ENCODE measurements around the gene TTLL9. TPM values are rescaled to one million over a fixed set of nuclear protein-coding genes. Genes with fewer than 3 reads are reported as not detected.
A peak's percentile ranks its signal among the peaks of the same experiment; 100 is the strongest.

TTLL9 gene
- total and polyA plus RNA-seq, 2 donors, result 0.20 to 0.26 TPM

- 45% methylated on average over 12 of the region's 12 CpGs for WGBS
- no peak for DNase-seq (ENCODE audit: extremely low spot score)
- Histone ChIP-seq H3K4me3 (ENCODE audit: low read depth, low read length) (no peak overlapping the region), H3K4me1 (ENCODE audit: insufficient read depth) (no peaks in the 10 kb centered on the region), H3K27ac (ENCODE audit: low read depth) (no peak overlapping the region), H3K36me3 (ENCODE audit: insufficient read depth) (no peaks in the 10 kb centered on the region)
Observed at GRCh38 chr20:31842471-31843157, 27.8 kb upstream of the TTLL9 start.

GRCh38 chr20:31843288-31843687 lies 27.1 kb upstream of the TTLL9 start:
- DNase-seq (ENCODE audit: extremely low spot score), result no peak
- Histone ChIP-seq H3K27ac (ENCODE audit: low read depth) (no peak overlapping the region), H3K36me3 (ENCODE audit: insufficient read depth) (no peaks in the 10 kb centered on the region), H3K4me3 (ENCODE audit: low read depth, low read length) (no peak overlapping the region), H3K4me1 (ENCODE audit: insufficient read depth) (no peaks in the 10 kb centered on the region)
- WGBS, result 78% methylated on average over 6 of the region's 6 CpGs

- Histone ChIP-seq H3K4me3 (ENCODE audit: low read depth, low read length) (no peak overlapping the region), H3K36me3 (ENCODE audit: insufficient read depth) (no peaks in the 10 kb centered on the region), H3K27ac (ENCODE audit: low read depth) (no peak overlapping the region), H3K4me1 (ENCODE audit: insufficient read depth) (no peaks in the 10 kb centered on the region)
- no peak for DNase-seq (ENCODE audit: extremely low spot score)
- 83% methylated on average over 5 of the region's 5 CpGs for WGBS
Observed at GRCh38 chr20:31843881-31844280, 26.6 kb upstream of the TTLL9 start.

- H3K4me1 ChIP-seq (ENCODE audit: insufficient read depth), result no peaks in the 10 kb centered on the region
- no peaks in the 10 kb centered on the region for H3K36me3 ChIP-seq (ENCODE audit: insufficient read depth)
- H3K27ac ChIP-seq (ENCODE audit: low read depth), result no peak overlapping the region
- peak overlapping the region; percentile 2 for H3K4me3 ChIP-seq (ENCODE audit: low read depth, low read length)
- WGBS, result 85% methylated on average over 28 of the region's 28 CpGs
- no peak for DNase-seq (ENCODE audit: extremely low spot score)
Observed at GRCh38 chr20:31844737-31845299, 25.6 kb upstream of the TTLL9 start.

GRCh38 chr20:31845300-31845863 lies 25.1 kb upstream of the TTLL9 start, which contains the start of gene FOXS1:
FOXS1 (minus strand) TSS chr20:31845604; CDS start chr20:31845542, 62 bp downstream.
- Histone ChIP-seq H3K4me3 (ENCODE audit: low read depth, low read length) (peak within 1 kb of the TSS; percentile 2), H3K36me3 (ENCODE audit: insufficient read depth) (no peaks in the 10 kb centered on the region), H3K4me1 (ENCODE audit: insufficient read depth) (no peaks in the 10 kb centered on the region), H3K27ac (ENCODE audit: low read depth) (no peak within 1 kb of the TSS)
- 57% methylated on average over 21 of the region's 21 CpGs for WGBS
- DNase-seq (ENCODE audit: extremely low spot score), result no peak

- Histone ChIP-seq H3K4me3 (ENCODE audit: low read depth, low read length) (no peak overlapping the region), H3K4me1 (ENCODE audit: insufficient read depth) (no peaks in the 10 kb centered on the region), H3K36me3 (ENCODE audit: insufficient read depth) (no peaks in the 10 kb centered on the region), H3K27ac (ENCODE audit: low read depth) (no peak overlapping the region)
- 73% methylated on average over 3 of the region's 3 CpGs for WGBS
- no peak for DNase-seq (ENCODE audit: extremely low spot score)
Observed at GRCh38 chr20:31846793-31847138, 23.7 kb upstream of the TTLL9 start.

- no peaks in the 10 kb centered on the region for H3K4me1 ChIP-seq (ENCODE audit: insufficient read depth)
- no peaks in the 10 kb centered on the region for H3K36me3 ChIP-seq (ENCODE audit: insufficient read depth)
- no peak overlapping the region for H3K27ac ChIP-seq (ENCODE audit: low read depth)
- WGBS, result 89% methylated on average over 32 of the region's 32 CpGs
- H3K4me3 ChIP-seq (ENCODE audit: low read depth, low read length), result no peak overlapping the region
- DNase-seq (ENCODE audit: extremely low spot score), result no peak
Observed at GRCh38 chr20:31848088-31848999, 22.1 kb upstream of the TTLL9 start.

- H3K4me1 ChIP-seq (ENCODE audit: insufficient read depth), result no peaks in the 10 kb centered on the region
- 32% methylated on average over 45 of the region's 45 CpGs for WGBS
- H3K36me3 ChIP-seq (ENCODE audit: insufficient read depth), result no peaks in the 10 kb centered on the region
- no peak for DNase-seq (ENCODE audit: extremely low spot score)
- H3K4me3 ChIP-seq (ENCODE audit: low read depth, low read length), result no peak overlapping the region
- H3K27ac ChIP-seq (ENCODE audit: low read depth), result no peak overlapping the region
Observed at GRCh38 chr20:31849306-31849930, 21.0 kb upstream of the TTLL9 start.

GRCh38 chr20:31851240-31851955 lies 19.0 kb upstream of the TTLL9 start:
- no peak for DNase-seq (ENCODE audit: extremely low spot score)
- H3K27ac ChIP-seq (ENCODE audit: low read depth), result no peak overlapping the region
- WGBS, result 68% methylated on average over 11 of the region's 11 CpGs

GRCh38 chr20:31853481-31853880 lies 17.0 kb upstream of the TTLL9 start:
- H3K27ac ChIP-seq (ENCODE audit: low read depth), result no peak overlapping the region
- WGBS, result 85% methylated on average over 7 of the region's 7 CpGs
- DNase-seq (ENCODE audit: extremely low spot score), result no peak

More at GRCh38 chr20:31851240-31851955, 19.0 kb upstream of the TTLL9 start:
- Histone ChIP-seq H3K4me1 (ENCODE audit: insufficient read depth) (no peaks in the 10 kb centered on the region), H3K4me3 (ENCODE audit: low read depth, low read length) (no peak overlapping the region), H3K36me3 (ENCODE audit: insufficient read depth) (no peaks in the 10 kb centered on the region)

GRCh38 chr20:31856516-31856915 lies 13.9 kb upstream of the TTLL9 start:
- H3K27ac ChIP-seq (ENCODE audit: low read depth), result no peak overlapping the region
- no peaks in the 10 kb centered on the region for H3K4me1 ChIP-seq (ENCODE audit: insufficient read depth)
- no peak overlapping the region for H3K4me3 ChIP-seq (ENCODE audit: low read depth, low read length)
- no peaks in the 10 kb centered on the region for H3K36me3 ChIP-seq (ENCODE audit: insufficient read depth)
- WGBS, result 71% methylated on average over 3 of the region's 3 CpGs
- no peak for DNase-seq (ENCODE audit: extremely low spot score)

More at GRCh38 chr20:31853481-31853880, 17.0 kb upstream of the TTLL9 start:
- Histone ChIP-seq H3K4me3 (ENCODE audit: low read depth, low read length) (no peak overlapping the region), H3K36me3 (ENCODE audit: insufficient read depth) (no peaks in the 10 kb centered on the region), H3K4me1 (ENCODE audit: insufficient read depth) (no peaks in the 10 kb centered on the region)

- Histone ChIP-seq H3K27ac (ENCODE audit: low read depth) (no peak overlapping the region), H3K4me1 (ENCODE audit: insufficient read depth) (no peaks in the 10 kb centered on the region), H3K4me3 (ENCODE audit: low read depth, low read length) (no peak overlapping the region), H3K36me3 (ENCODE audit: insufficient read depth) (no peaks in the 10 kb centered on the region)
- WGBS, result 73% methylated on average over 15 of the region's 15 CpGs
- DNase-seq (ENCODE audit: extremely low spot score), result no peak
Observed at GRCh38 chr20:31857861-31858759, 12.3 kb upstream of the TTLL9 start.

Data from urinary bladder (tissue), 4 donors.